DMS 273 treated with DMSO at 0.1 percent for 48 hours (cell line): ENCODE measurements around the gene KCNMA1.
"Not testable (repeated sequence)": the region's sequence is repeated elsewhere in the genome, so short reads cannot be mapped to it uniquely, and the experiment has no call there.

Experiments used
- DNase-seq: peaks from one replicate; lab custom pipeline; 2025; lab: John Stamatoyannopoulos, UW

KCNMA1 gene

DNA sequence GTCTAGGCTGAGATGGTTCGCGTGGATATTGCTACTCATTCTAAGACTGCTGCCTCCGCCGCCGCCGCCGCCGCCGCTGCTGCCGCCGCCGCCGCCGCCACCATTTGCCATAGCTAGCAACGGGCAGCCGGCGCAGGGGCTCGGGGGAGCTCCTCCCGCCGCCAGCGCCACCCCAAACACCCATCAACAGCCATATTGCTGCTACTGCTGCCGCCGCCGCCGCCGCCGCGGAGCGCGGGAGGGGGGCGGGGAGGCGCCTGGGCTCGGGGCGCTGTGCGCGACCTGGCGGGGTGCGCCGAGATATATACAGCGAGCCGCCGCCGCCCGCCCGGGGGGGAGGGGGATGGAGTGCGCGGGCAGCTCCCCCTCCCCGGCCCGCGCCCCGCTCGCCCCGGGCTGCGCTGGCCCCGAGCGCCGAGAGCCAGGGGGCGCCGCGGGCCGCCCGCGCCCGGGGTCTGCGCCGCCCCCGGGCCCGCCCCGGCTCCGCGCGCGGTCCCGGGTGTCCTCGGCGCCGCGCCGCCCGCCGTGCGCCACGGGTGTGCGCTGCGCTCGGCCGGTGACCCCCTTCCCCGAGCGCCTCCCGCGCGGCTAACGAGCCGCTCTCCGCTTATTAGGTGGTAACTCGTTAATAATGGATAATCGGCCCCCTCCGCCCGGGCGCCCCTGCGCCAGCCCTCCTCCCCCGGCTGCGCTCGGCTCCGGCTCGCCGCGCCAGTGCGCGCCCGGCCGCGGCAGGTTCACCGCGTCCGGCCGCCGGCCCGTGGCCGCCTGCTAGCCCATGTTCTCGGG, at the start of gene KCNMA1:
TSS of gene KCNMA1 (minus strand) at position 277 of the 789 bp plus-strand sequence.
- DNase-seq, result peak; percentile 11

DNA sequence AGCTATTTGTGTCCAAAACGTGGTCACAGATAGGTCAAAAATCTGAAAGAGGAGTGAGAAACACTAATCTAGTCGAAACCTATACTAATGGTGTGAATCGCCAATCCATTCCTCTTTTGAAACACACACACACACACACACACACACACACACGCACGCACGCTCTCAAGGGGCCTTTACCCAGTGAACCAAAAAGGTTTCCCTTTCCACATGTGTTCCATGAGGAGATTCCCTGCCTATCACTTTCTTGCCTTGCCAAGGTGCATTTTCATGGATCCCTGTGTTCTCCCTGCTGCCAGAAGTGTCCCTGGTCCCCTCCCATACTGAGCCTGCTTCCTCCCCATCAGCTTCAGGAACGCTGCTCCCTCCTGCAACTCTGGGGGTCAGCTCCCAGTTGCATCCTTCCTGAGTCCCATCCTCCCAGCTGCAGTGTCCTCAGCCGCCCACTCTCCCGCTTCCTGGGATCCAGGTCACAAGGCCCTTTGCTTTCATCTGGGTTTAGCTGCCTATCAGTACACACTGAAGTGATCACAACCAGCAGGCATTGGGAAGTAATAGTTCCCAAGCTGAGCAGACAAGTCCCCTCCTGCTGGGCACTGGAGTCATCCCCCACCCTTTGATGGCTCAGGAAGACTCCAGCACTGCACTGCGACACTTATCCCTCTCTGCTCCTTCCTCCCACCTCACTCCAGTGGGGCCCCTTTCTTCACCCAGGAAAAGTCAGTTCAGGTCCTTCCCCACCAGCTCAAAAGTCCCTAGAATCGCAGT, 49.2 kb upstream of the KCNMA1 start:
- DNase-seq, result no peak

DNA sequence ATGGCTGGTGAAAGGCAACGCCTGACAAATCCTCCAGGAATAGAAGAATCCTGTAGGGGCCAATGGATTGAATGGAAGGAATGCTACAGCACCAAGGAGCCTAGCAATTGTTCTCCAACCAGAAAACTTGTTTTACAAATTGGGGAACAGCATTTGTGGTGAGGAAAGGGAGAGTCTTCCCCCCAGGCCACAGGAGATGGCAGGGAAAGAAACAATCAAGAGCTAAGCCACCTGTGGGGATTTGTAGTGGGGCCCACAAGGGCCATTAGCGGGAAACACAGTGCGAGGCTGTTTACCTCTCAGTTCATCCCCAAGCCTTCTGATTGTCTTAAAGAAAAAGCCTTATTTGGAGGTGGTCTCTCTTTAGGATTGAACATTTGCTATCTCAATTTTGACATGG, 48.5 kb upstream of the KCNMA1 start:
- DNase-seq, result no peak

DNA sequence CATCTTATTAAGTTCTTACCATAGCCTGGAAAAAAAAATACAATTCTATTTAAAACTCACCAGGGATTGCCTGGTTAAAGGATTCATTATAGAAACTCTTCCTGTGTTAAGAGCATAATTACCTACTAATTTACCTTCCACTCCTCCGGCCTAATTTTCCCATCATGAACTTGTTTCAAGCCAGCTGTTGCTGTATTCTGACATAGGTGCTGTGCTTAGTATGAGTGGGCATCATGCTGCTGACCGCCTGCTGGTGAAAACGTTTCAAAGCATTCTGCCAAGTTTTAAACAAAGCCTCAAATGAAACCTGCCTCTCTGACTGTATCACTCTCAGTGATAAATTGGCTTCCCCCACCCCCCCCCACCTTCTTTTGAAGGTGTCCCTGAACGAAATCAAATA, 47.8 kb upstream of the KCNMA1 start:
- peak; percentile 32 for DNase-seq

DNA sequence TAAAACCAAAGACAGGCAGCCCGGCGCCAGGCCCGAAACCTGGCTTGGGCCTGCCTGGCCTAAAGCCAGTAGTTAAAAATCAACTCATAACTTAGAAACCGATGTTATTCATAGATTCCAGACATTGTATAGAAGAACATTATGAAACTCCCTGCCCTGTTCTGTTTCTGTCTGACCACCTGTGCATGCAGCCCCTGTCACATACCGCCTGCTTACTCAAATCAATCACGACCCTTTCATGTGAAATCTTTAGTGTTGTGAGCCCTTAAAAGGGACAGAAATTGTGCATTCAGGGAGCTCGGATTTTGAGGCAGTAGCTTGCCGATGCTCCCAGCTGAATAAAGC, 45.5 kb upstream of the KCNMA1 start:
- DNase-seq, result not testable (repeated sequence)

DNA sequence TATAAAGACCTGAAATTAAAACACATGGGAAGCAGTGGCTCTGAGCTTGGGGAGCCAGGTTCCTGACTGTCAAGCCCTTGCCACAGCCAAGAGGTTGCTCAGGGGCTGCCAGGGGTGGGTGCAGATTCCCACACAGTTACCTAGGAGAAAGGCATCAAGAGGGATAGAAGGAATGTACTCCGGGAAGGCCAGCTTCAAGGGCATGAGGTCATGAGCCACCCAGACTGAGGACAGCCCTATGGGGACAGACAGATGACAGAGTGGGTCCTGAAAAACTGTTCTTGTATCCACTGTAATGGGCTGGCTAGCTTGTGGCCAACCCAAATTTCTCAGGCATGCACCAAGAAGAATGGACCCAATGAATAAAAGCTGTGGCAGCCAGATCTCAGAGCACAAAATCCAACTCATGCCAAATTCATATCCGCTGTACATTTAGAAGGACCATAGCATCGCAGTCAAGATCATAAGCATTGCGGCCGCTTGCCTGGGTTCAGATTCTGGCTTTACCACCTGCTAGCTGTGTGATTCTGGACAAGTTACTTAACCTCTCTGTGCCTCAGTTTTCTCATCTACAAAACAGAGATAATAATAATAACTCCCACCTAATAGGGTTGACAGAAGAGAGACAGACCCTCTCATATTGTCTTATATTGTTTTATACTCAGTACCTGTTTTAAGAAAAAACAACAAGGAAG, 44.9 kb upstream of the KCNMA1 start:
- no peak for DNase-seq

DNA sequence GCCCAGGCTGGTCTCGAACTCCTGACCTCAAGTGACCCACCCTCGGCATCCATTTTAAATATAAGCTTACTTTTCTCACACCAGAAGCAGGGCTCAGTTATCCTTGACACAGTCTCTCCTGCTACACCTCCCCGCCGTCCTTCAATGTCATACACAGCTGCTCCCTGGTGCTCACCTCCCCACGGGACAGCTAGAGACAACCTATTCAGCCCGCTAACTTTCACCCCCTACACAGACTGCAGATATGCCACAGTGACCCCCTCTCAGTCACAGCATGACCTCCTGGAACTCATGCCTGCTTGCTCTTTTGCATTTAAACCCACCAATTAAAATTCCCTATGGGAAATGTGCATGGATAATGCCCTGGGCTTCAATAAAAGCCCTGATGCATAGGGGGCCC, 44.2 kb upstream of the KCNMA1 start:
- no peak for DNase-seq

DNA sequence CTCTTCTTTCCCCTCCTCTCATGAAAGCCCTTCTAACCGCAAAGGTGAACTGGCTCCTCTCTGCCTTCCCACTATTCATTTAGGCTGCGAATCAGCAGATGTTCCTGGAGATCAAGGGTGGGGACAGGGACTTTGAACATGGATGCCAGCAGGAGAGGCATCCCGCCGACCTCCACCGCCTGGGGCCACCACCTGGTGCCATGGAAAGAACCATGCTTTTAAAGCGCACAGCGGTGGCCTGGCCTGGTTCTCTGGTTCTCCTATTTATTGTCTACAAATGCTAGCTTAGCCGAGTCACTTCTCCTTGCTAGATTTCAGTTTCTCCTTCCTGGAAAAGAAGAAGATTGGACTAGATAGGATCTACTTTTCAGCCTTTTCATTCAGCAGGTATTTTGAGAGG, 43.2 kb upstream of the KCNMA1 start:
- no peak for DNase-seq

DNA sequence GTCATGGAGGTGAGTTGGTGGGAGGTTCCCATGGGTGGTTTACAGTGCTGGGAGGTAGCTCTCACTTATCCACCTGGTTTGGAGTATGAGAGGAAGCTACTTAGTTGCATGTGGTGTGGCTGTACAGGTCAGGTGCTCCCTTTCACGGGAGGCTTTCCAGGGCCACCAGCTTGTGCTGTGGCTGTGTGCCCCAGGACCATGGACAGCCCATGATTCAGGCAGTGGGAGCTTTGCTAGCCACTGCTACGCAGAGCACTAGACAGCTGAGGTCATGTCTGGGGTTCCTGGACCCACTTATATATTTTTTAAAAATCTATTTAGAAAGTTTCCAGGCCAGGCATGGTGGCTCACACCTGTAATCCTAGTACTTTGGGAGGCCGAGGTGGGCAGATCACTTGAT, 42.5 kb upstream of the KCNMA1 start:
- DNase-seq, result no peak

DNA sequence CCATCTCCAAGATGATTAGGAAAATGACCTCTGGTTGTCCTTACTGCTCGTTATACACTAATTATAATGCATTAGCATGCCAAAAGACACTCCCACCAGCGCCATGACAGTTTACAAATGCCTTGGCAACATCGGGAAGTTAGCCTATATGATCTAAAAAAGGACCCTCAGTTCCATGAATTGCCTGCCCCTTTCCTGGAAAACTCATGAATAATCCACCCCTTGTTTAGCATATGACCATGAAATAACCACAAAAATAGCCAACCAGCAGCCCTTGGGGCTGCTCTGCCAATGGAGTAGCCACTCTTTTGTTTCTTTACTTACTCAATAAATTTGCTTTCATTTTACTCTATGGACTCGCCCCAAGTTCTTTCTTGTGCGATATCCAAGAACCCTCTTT, 41.6 kb upstream of the KCNMA1 start:
- no peak for DNase-seq

DNA sequence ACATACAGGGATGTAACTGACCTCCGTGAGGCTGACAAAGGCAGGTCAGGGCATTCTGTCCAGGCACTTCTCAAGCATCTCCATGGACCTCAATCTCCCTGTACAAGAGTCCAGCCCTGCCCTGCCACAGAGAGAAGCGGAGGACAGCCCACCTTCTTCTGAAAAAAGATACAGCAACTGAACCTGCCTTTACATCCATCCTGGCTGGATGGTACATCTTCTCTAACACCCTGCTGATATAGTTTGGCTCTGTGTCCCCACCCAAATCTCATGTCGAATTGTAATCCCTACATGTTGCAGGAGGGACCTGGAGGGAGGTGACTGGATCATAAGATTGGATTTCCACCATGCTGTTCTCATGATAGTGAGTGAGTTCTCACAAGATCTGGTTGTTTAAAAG, 40.5 kb upstream of the KCNMA1 start:
- DNase-seq, result no peak

DNA sequence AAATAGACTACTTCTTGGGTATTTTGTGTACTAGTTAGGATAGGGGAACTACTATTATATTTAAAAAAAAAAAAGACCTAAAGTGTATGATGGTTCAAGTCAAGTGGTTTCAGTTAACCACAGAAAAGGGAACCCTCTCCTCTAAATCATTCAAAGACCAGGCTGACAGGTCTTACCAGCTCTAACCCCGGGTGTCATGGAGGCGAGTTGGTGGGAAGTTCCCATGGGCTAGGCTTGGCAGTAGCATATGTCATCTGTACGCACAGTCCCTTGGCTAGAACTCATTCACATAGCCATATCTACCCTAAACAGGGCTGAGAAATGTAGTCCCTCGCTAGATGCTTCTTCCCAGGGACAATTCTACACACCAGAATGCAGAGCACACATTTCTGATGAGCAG, 37.7 kb upstream of the KCNMA1 start:
- DNase-seq, result no peak

DNA sequence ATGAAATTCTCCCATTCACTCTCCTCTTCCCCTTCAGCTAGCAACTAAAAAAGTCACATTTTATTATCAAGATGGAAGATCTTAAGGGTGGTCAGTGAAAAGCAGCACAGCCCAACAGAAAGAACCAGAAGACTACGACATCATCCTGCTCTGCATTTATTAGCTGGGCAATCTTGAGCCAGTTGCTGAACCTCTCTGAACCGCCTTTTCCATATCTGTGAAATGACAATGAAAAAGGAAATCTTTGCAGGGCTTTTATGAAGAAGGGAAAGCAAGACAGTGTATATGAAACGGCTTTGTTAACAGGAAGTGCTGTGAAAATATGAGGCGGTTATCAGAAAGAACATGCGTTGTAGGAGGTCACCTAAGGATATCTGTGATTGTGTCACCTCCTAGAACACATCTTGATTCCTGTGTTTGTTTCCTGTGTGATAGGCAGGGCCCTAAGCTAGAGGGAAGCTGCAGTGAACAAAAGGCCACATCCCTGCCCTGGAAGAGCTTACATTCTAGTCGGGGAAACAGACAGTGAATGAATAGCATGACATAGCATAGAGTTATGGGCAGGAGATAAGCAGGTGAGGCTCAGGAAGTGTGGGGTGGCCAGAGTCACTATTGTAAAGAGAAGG, 36.0 kb upstream of the KCNMA1 start:
- no peak for DNase-seq

DNA sequence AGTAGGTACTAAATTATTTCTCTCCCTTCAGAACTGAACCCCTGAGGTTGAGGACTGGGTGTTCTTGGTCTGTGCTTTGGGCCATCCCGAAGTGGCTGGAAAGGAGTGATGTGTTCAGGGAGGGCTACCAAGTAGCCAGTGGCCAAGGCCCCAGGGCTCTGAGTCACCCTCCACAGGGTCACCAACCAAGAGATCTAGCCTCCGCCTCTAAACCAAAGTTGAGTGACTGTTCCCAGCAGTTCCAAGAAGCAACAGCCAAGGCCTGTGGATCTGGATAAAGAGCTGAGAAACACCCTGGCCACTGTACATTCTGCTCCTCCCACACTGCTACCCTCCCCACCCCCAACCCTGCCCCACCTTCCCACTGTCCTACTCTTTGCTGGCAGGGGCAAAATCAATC, 35.5 kb upstream of the KCNMA1 start:
- DNase-seq, result no peak

DNA sequence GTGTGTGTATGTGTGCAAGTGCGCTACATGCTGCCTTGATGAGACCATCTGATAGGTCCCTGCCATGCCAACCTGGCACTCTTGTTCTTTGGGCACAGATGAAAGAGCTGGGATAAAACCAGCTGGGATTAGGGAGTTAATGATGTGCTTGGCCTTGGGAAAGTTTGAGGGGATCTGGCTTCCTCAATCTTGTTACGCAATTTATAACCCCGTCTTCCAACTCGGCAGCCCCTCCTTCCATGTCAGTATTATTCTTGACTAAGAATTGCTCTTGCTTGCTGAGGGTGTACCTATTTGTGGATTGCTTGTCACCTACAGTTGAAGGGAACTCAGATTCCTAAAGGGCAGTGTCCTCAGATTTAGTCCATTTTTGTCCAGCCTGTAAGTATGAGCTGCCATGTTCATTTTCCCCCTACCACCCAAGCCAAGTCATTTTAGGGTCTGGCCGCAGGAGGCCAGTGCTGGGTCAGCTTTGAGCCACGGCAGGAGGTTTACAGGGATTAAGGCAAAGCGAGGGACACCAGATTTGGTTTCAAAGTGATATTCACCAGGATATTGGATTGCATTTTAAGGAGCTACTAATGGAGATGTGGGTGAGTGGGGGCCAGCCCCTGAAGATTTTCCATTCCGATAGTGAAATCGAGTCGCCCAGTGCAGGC, 34.1 kb upstream of the KCNMA1 start:
- DNase-seq, result no peak

DNA sequence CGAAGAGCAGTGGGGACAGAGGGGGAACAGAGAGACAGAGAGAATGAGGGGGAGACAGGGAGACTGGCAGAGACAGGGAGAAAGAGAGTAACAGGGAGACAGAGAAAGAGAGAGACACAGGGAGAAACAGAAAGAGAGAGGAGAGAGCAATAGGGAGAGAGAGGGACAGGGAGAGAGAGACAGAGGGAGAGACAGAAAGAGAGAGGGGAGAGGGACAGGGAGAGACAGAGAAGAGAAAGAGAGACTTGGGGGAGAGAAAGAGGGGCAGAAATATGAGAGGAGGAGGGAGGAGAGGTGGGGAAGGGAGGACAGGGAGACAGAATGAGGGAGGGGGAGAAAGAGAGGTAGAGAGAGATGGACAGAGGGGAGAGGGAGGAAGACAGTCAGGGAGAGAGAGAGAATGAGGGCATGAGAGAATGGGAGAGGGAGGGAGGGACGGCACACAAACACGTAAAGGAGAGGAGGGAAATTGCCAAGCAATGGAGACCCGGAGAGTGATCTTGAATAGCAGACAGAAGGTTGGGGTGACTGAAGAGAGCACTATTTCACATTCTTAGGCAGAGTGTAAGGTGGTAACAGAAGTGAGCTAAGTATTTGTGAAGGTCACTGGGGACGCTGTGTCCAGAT, 33.3 kb upstream of the KCNMA1 start:
- DNase-seq, result no peak

DNA sequence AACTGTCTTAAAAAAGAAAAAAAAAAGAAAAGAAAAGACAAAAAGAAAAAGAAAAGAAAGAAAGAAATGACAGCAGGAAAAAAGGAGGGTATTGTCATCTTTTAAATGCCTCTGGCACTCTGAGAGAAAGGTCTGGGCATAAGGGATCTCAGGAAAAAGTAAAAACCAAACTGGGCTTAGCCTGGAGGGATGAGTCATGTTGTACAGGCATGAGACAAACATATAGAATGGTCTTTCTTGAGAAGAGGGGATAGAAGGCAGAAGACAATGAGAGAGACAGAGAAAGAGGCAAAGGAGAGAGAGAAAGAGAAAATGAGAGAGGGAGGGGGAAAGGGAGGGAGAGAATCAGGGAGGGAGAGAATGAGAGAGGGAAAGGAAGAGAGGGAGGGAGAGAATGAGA, 32.3 kb upstream of the KCNMA1 start:
- no peak for DNase-seq

DNA sequence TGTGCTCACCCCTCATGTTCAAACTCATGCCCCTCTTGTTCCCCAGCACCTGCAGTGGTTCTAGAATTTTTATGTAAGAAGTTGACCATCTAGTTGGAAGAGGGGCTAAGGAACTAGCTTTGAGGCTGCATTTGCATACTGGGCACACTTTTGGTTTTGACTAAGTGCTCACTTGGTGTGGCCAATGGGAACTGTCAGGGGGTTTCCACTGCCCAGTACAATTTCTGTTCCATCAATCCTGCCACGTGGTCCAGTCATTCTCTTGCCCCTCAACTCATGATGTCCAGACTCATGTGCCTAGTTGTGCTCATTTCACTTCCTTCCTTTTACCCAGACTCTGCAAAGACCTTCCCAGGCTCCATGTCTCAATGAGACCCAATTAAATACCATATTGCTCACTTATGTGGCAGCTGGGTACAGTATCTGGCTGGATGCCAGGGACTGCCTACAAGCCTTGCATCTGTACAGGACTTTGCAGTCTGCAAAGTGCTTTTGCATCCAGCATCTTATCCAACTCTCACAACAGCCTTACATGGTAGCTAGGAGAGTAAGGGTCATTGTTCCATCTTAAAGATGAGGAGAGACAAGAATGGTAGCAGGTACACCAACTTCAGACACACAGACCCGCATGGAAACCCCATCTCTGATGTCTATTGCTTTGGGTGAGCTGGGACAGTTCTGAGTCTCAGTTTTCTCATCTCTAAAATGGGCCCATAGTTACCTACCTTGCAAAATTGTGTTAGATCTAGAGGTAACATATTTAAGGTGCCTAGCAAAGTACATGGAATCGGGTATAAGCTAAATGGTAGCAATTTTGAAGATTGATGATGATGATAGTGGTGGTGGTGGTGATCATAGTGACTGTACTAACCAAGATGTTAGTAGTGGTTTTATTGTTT, 30.1 kb upstream of the KCNMA1 start:
- peak; percentile 39 for DNase-seq

DNA sequence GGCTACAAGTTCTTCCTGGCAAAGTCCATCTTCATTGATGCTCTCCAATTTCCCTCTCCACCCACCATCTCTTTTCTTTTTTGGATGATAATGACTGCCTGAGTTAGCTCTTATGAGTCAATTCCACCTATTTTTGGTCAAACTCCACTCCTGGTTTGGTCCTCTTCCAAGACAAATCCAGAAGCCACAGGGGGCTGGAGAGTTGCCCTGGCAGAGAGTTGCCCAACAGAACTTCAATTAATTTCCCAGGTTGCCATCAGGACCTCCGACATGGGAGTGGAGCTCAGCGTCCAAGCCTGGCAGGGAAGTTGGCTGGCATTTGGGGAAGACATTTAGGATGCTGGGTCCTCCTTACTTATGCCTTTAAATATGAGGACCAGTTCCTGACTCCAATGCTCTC, 29.2 kb upstream of the KCNMA1 start:
- no peak for DNase-seq

DNA sequence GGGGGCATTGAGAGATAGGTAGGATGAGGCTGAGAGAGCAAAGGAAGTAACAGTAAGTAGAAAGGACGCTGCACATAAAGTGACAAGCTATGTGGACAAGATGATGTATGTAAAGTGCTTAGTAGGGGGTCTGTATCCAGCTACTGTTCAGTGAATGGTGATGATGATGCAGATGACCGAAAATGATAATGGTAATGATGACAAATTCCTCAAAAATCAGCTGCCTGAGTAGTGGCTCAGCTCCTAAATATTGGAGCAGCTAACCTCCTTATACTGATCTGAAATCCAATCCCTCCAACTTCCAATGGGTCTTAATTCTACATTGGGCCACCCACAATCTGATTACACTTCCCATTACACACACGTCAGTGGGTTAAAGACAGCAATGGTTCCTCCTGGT, 27.1 kb upstream of the KCNMA1 start:
- no peak for DNase-seq

DNA sequence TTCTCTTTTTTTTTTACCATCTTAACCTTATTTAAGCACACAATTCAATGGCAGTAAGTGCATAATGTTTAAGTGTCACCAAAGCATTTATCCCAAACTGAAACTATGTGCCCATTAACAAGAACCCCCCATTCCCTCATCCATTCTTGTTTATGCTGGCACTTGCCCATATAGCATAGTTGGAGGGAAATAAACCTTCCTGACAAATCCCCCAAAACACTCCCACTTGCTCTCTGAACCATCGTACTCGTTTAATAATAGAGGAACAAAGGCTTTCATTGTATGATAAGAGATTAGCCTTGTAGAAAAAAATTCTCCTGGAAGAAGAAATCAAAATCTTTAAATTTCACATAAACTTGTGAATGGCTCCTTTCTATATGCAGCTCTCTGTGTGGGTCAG, 26.4 kb upstream of the KCNMA1 start:
- no peak for DNase-seq
